Measurements from ENCODE around the gene CHCHD3. TPM values are rescaled to one million over a fixed set of nuclear protein-coding genes. Genes with fewer than 3 reads are reported as not detected.
A peak's percentile ranks its signal among the peaks of the same experiment; 100 is the strongest.

CHCHD3 gene
- total and polyA plus RNA-seq, 9 of the 15 experiments (the other 6 are each of a cell fraction or from before 2014, with no cell fraction given) = 66.2 to 279 (median 204) TPM

DNA sequence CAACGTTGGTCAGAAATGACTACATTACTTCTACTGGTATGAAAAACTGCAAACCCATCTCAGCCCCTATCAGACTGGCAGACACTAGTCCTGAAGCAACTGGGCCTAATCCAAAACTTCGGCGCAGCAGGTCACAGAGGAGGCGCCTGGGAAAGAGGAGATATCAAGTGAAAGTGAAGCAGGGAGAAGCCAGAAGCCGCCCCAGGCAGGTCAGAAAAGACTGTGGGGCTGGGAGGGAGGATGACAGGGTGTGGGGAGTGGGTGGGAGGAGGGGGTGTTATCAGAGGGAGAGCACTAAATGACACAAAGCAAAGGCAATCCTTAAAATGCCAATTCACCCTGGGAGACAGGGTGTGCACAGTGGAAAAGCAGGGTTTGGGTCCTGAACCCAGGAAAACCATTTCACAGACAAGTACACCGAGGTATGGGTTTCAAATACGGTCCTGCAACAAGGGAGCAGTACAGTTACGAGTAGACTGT is 731 bp downstream of the CHCHD3 start (continued):
- TF ChIP-seq, protein P1, sequence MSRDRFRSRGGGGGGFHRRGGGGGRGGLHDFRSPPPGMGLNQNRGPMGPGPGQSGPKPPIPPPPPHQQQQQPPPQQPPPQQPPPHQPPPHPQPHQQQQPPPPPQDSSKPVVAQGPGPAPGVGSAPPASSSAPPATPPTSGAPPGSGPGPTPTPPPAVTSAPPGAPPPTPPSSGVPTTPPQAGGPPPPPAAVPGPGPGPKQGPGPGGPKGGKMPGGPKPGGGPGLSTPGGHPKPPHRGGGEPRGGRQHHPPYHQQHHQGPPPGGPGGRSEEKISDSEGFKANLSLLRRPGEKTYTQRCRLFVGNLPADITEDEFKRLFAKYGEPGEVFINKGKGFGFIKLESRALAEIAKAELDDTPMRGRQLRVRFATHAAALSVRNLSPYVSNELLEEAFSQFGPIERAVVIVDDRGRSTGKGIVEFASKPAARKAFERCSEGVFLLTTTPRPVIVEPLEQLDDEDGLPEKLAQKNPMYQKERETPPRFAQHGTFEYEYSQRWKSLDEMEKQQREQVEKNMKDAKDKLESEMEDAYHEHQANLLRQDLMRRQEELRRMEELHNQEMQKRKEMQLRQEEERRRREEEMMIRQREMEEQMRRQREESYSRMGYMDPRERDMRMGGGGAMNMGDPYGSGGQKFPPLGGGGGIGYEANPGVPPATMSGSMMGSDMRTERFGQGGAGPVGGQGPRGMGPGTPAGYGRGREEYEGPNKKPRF (IDR thresholded peaks at IDR 0.05; ENCODE audit: low read depth, low read length) = no peak
- TF ChIP-seq GATAD2A (IDR thresholded peaks at IDR 0.05) (no peak), EHMT2 (IDR thresholded peaks at IDR 0.05) (no peak), FOXJ2 (tag; IDR thresholded peaks at IDR 0.05) (0 out of 2 replicates have a peak, but pooled peaks have one; percentile 58), TOE1 (IDR thresholded peaks at IDR 0.05; ENCODE audit: borderline replicate concordance) (no peak), TOE1 (CRISPR knock-in tag; IDR thresholded peaks at IDR 0.05; ENCODE audit: borderline replicate concordance, low read depth) (no peak), CBX1 (IDR thresholded peaks at IDR 0.05; ENCODE audit: low read depth) (peak; percentile 20; the same call in 1 of the 2 replicates), KDM2B (CRISPR knock-in tag; IDR thresholded peaks at IDR 0.05) (no peak), FOXP1 (CRISPR knock-in tag; IDR thresholded peaks at IDR 0.05) (no peak), ZNF507 (tag; conservative IDR thresholded peaks at IDR 0.05) (no peak), STAT5B (CRISPR knock-in tag; IDR thresholded peaks at IDR 0.05) (no peak), NCOA4 (IDR thresholded peaks at IDR 0.05; ENCODE audit: partially characterized antibody) (no peak), TRIM24 (IDR thresholded peaks at IDR 0.05) (peak; percentile 9 to 23; a peak in 1 of 4 replicates), TAL1 (IDR thresholded peaks at IDR 0.05) (peak; percentile 69; the same call in 1 of the 2 replicates), RFX5 (IDR thresholded peaks at IDR 0.05; ENCODE audit: low read depth, low read length) (no peak), EGR1 (conservative IDR thresholded peaks at IDR 0.05) (peak; percentile 95), ZNF780A (CRISPR knock-in tag; IDR thresholded peaks at IDR 0.05) (no peak)
- TF ChIP-seq, protein P2, sequence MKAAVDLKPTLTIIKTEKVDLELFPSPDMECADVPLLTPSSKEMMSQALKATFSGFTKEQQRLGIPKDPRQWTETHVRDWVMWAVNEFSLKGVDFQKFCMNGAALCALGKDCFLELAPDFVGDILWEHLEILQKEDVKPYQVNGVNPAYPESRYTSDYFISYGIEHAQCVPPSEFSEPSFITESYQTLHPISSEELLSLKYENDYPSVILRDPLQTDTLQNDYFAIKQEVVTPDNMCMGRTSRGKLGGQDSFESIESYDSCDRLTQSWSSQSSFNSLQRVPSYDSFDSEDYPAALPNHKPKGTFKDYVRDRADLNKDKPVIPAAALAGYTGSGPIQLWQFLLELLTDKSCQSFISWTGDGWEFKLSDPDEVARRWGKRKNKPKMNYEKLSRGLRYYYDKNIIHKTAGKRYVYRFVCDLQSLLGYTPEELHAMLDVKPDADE (conservative IDR thresholded peaks at IDR 0.05; ENCODE audit: control insufficient read depth, low read depth, low read length) = peak; percentile 27; the same call in 1 of the 2 replicates
- TF ChIP-seq, protein P3, sequence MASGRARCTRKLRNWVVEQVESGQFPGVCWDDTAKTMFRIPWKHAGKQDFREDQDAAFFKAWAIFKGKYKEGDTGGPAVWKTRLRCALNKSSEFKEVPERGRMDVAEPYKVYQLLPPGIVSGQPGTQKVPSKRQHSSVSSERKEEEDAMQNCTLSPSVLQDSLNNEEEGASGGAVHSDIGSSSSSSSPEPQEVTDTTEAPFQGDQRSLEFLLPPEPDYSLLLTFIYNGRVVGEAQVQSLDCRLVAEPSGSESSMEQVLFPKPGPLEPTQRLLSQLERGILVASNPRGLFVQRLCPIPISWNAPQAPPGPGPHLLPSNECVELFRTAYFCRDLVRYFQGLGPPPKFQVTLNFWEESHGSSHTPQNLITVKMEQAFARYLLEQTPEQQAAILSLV (tag; IDR thresholded peaks at IDR 0.05) = no peak
- TF ChIP-seq, protein P4, sequence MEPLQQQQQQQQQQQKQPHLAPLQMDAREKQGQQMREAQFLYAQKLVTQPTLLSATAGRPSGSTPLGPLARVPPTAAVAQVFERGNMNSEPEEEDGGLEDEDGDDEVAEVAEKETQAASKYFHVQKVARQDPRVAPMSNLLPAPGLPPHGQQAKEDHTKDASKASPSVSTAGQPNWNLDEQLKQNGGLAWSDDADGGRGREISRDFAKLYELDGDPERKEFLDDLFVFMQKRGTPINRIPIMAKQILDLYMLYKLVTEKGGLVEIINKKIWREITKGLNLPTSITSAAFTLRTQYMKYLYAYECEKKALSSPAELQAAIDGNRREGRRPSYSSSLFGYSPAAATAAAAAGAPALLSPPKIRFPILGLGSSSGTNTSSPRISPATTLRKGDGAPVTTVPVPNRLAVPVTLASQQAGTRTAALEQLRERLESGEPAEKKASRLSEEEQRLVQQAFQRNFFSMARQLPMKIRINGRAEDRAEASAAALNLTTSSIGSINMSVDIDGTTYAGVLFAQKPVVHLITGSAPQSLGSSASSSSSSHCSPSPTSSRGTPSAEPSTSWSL (CRISPR knock-in tag; IDR thresholded peaks at IDR 0.05; ENCODE audit: borderline replicate concordance) = no peak
- TF ChIP-seq, protein P5, sequence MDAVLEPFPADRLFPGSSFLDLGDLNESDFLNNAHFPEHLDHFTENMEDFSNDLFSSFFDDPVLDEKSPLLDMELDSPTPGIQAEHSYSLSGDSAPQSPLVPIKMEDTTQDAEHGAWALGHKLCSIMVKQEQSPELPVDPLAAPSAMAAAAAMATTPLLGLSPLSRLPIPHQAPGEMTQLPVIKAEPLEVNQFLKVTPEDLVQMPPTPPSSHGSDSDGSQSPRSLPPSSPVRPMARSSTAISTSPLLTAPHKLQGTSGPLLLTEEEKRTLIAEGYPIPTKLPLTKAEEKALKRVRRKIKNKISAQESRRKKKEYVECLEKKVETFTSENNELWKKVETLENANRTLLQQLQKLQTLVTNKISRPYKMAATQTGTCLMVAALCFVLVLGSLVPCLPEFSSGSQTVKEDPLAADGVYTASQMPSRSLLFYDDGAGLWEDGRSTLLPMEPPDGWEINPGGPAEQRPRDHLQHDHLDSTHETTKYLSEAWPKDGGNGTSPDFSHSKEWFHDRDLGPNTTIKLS (IDR thresholded peaks at IDR 0.05; ENCODE audit: borderline replicate concordance, low read depth) = no peak

Data from K562 (cell line).